Subcutaneous preadipocyte (primary cell): ENCODE results near the gene GPR84. TPM values are rescaled to one million over a fixed set of nuclear protein-coding genes. Genes with fewer than 3 reads are reported as not detected.
A peak's percentile ranks its signal among the peaks of the same experiment; 100 is the strongest.

Experiments
- small RNA-seq: library from RNA; depleted of rRNA; stranded (forward); fragments of <200 nt; gene quantifications from one replicate; pipeline ENCODE3, GENCODE V24; 2012
- total RNA-seq: library from RNA; depleted of rRNA; stranded (reverse); fragments of >200 nt; gene quantifications from 2 replicates; pipeline ENCODE4 v1.2.3, GENCODE V29; 2012

Gene GPR84
- total RNA-seq = not detected in 2 replicates

GRCh38 chr12:54364413-54364812, at the start of gene GPR84:
Gene GPR84 (minus strand): TSS chr12:54364486. CDS start chr12:54363851, 635 bp downstream.

GRCh38 chr12:54384591-54385041, 20.3 kb upstream of the GPR84 start, which contains the start of gene ZNF385A:
Gene ZNF385A (minus strand): TSS chr12:54384733. CDS start chr12:54384514, 219 bp downstream.

GRCh38 chr12:54324617-54325441, 39.5 kb downstream of the GPR84 start, which contains the start of gene COPZ1:
Gene COPZ1 (plus strand): TSS chr12:54325131. CDS start chr12:54325164, 33 bp downstream.

Small RNA genes lying within 50 kb of the gene (small RNA-seq; reads per million reads assigned to genes)
- 188 reads per million, percentile 99 among the genes with 10 or more reads in this experiment for gene MIR148B
- gene RN7SL744P = not detected
- gene RNU6-950P = not detected

Other genes with a start within 250 kb of the GPR84 start
- 20.6 and 28.2 TPM in 2 replicates for gene SMUG1, start 175.5 kb downstream of the GPR84 start, total RNA-seq
- 34.5 and 49.1 TPM in 2 replicates for gene CBX5, start 84.4 kb downstream of the GPR84 start, total RNA-seq
- gene HNRNPA1, start 83.8 kb downstream of the GPR84 start, total RNA-seq = 323 and 341 TPM in 2 replicates
- not detected in 2 replicates for gene NFE2, start 63.5 kb downstream of the GPR84 start, total RNA-seq
- 103 and 111 TPM in 2 replicates for gene COPZ1, start 39.4 kb downstream of the GPR84 start, total RNA-seq
- gene ZNF385A, start 20.2 kb upstream of the GPR84 start, total RNA-seq = 0.37 and 1.4 TPM in 2 replicates
- 351 and 524 TPM in 2 replicates for gene ITGA5, start 54.8 kb upstream of the GPR84 start, total RNA-seq
- gene GTSF1, start 109.1 kb upstream of the GPR84 start, total RNA-seq = not detected in 2 replicates
- under 0.01 TPM in 2 replicates for gene NCKAP1L, start 133.3 kb upstream of the GPR84 start, total RNA-seq
- gene PDE1B, start 185.1 kb upstream of the GPR84 start, total RNA-seq = 0.78 and 1.5 TPM in 2 replicates
- gene PPP1R1A, start 224.2 kb upstream of the GPR84 start, total RNA-seq = not detected in 2 replicates